Measurements from ENCODE around the gene LRRC57.

DNA sequence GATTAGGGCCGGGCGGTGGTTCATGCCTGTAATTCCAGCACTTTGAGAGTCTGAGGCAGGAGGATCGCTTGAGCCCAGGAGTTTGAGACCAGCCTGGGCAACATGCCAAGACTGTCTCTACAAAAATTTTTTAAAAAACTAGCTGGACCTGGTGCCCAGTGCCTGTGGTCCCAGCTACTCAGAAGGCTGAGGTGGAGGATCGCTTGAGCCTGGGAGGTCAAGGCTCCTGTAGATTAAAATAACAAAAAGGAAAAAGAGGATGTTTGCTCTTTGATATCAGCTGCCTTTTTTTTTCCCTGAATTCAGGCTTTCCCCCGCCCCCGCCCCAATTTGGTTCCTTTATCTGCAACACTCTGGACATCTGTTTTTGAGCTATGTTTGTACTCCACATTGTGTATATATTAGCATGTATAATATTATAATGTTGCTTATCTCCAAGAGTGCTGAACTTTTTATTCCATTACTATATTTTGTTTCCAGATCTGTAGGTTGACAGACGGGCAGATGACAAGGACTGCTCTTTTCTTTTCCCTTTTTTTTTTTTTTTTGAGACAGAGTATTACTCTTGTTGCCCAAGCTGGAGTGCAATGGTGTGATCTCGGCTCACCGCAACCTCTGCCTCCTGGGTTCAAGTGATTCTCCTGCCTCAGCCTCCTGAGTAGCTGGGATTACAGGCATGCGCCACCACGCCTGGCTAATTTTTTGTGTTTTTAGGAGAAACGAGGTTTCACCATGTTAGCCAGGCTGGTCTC lies 48.6 kb downstream of the LRRC57 start:
- TF ChIP-seq EGR1 (IDR thresholded peaks at IDR 0.05; ENCODE audit: low read depth) (no peak), CTCF (IDR thresholded peaks at IDR 0.05 in 2 of 3, conservative IDR thresholded peaks at IDR 0.05 in 1 of 3; ENCODE audit: borderline replicate concordance in 1 of 3, insufficient read depth in 1 of 3, low read depth in 2 of 3, low read length in 2 of 3) (no peak), YY1 (IDR thresholded peaks at IDR 0.05; ENCODE audit: extremely low read depth, insufficient replicate concordance, low read depth, low read length) (no peak), EZH2phosphoT487 (IDR thresholded peaks at IDR 0.05; ENCODE audit: borderline replicate concordance) (no peak), ZNF274 (IDR thresholded peaks at IDR 0.05; ENCODE audit: low read depth, low read length) (no peak), CEBPB (IDR thresholded peaks at IDR 0.05; ENCODE audit: low read depth) (no peak), TCF7L2 (IDR thresholded peaks at IDR 0.05; ENCODE audit: borderline replicate concordance, extremely low read depth, insufficient read depth, insufficient read length) (no peak), SRF (IDR thresholded peaks at IDR 0.05; ENCODE audit: low read depth) (no peak), SIN3A (IDR thresholded peaks at IDR 0.05; ENCODE audit: low read depth) (no peak), POLR2A (IDR thresholded peaks at IDR 0.05; ENCODE audit: borderline replicate concordance, extremely low read depth, insufficient read depth, insufficient read length) (no peak), REST (IDR thresholded peaks at IDR 0.05; ENCODE audit: low read depth) (no peak), EZH2 (IDR thresholded peaks at IDR 0.05) (no peak), JUND (IDR thresholded peaks at IDR 0.05) (no peak)
- TF ChIP-seq, protein P1, sequence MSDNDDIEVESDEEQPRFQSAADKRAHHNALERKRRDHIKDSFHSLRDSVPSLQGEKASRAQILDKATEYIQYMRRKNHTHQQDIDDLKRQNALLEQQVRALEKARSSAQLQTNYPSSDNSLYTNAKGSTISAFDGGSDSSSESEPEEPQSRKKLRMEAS (IDR thresholded peaks at IDR 0.05), result no peak
